Measurements from ENCODE around the gene KNDC1. TPM values are rescaled to one million over a fixed set of nuclear protein-coding genes. Genes with fewer than 3 reads are reported as not detected.

The KNDC1 gene
- polyA plus RNA-seq, 1 donor from 2014 or later: 0.05 TPM

DNA sequence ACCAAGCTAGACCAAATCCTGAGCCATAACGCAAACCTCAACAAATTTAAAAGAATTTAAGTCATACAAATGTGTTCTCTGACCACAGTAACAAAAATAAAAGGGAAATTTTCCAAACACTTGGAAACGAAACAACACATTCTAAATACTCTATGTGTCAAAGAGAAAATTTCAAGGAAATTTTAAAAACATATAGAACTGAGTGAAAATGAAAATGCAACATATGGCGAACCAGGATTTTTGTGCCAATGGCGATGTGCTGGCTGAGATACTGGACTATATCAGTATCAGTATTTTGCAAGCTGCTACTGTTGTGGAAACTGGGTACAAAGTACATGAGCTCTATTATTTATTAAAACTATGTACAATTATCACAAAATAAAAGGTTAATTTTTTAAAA, 34.1 kb downstream of the KNDC1 start:
- H3K27ac Mint-ChIP-seq: no peak overlapping the region
- no peak overlapping the region for H3K4me3 Mint-ChIP-seq
- H3K27me3 Mint-ChIP-seq: peaks cover 1% of the 10 kb centered on the region
- H3K9me3 Mint-ChIP-seq: peaks cover 0 to 18% (median 1%) of the 10 kb centered on the region in 3 donors
- H3K4me1 Mint-ChIP-seq: no peaks in the 10 kb centered on the region
- no peaks in the 10 kb centered on the region for H3K36me3 Mint-ChIP-seq

- Mint-ChIP-seq H3K4me1 (no peaks in the 10 kb centered on the region), H3K27me3 (peaks cover 3% of the 10 kb centered on the region), H3K27ac (no peak overlapping the region), H3K4me3 (no peak overlapping the region), H3K9me3 (peaks cover 0 to 18% (median 1%) of the 10 kb centered on the region in 3 donors), H3K36me3 (no peaks in the 10 kb centered on the region)
Observed at GRCh38 chr10:133195096-133195495, 35.1 kb downstream of the KNDC1 start.

DNA sequence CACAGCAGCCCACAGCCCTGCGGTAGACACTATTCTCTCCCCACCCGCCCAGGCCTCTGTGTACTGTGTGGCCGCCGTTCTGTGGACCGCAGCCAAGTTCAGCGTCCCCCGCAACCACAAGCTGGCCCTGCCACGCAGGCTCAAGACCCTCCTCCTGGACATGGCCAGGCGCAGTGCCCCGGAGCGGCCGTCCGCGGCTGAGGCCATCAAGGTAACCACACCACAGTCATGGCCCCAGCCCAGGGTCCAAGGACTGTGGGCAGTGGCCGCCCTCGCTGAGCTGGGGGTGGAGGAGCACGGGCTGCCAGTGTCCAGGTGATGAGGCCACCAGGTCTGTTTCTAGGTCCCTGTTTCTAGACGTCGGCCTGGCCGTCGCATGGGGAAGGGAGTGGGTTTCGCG, 35.6 kb downstream of the KNDC1 start:
- Mint-ChIP-seq H3K36me3 (no peaks in the 10 kb centered on the region), H3K27ac (no peak overlapping the region), H3K27me3 (peaks cover 3% of the 10 kb centered on the region), H3K4me3 (no peak overlapping the region), H3K4me1 (no peaks in the 10 kb centered on the region), H3K9me3 (peaks cover 0 to 18% (median 1%) of the 10 kb centered on the region in 3 donors)

GRCh38 chr10:133196221-133196915, 36.3 kb downstream of the KNDC1 start:
- H3K27ac Mint-ChIP-seq: no peak overlapping the region
- peaks cover 6% of the 10 kb centered on the region for H3K27me3 Mint-ChIP-seq
- H3K4me3 Mint-ChIP-seq: no peak overlapping the region
- H3K9me3 Mint-ChIP-seq: peaks cover 0 to 18% (median 1%) of the 10 kb centered on the region in 3 donors
- H3K36me3 Mint-ChIP-seq: no peaks in the 10 kb centered on the region
- no peaks in the 10 kb centered on the region for H3K4me1 Mint-ChIP-seq

GRCh38 chr10:133196936-133197758, 37.1 kb downstream of the KNDC1 start:
- Mint-ChIP-seq H3K36me3 (no peaks in the 10 kb centered on the region), H3K27me3 (peaks cover 6% of the 10 kb centered on the region), H3K9me3 (peaks cover 0 to 14% (median 1%) of the 10 kb centered on the region in 3 donors), H3K27ac (no peak overlapping the region), H3K4me3 (no peak overlapping the region), H3K4me1 (no peaks in the 10 kb centered on the region)

- Mint-ChIP-seq H3K36me3 (no peaks in the 10 kb centered on the region), H3K4me3 (no peak overlapping the region), H3K4me1 (no peaks in the 10 kb centered on the region), H3K27ac (no peak overlapping the region), H3K9me3 (peaks cover 0 to 12% (median 0%) of the 10 kb centered on the region in 3 donors), H3K27me3 (peaks cover 6% of the 10 kb centered on the region)
Observed at GRCh38 chr10:133197786-133198185, 37.8 kb downstream of the KNDC1 start.

- H3K9me3 Mint-ChIP-seq: peaks cover 0 to 12% (median 0%) of the 10 kb centered on the region in 3 donors
- H3K4me1 Mint-ChIP-seq: no peaks in the 10 kb centered on the region
- peaks cover 6% of the 10 kb centered on the region for H3K27me3 Mint-ChIP-seq
- no peaks in the 10 kb centered on the region for H3K36me3 Mint-ChIP-seq
- H3K27ac Mint-ChIP-seq: no peak overlapping the region
- H3K4me3 Mint-ChIP-seq: no peak overlapping the region
Observed at GRCh38 chr10:133198206-133198605, 38.2 kb downstream of the KNDC1 start.

DNA sequence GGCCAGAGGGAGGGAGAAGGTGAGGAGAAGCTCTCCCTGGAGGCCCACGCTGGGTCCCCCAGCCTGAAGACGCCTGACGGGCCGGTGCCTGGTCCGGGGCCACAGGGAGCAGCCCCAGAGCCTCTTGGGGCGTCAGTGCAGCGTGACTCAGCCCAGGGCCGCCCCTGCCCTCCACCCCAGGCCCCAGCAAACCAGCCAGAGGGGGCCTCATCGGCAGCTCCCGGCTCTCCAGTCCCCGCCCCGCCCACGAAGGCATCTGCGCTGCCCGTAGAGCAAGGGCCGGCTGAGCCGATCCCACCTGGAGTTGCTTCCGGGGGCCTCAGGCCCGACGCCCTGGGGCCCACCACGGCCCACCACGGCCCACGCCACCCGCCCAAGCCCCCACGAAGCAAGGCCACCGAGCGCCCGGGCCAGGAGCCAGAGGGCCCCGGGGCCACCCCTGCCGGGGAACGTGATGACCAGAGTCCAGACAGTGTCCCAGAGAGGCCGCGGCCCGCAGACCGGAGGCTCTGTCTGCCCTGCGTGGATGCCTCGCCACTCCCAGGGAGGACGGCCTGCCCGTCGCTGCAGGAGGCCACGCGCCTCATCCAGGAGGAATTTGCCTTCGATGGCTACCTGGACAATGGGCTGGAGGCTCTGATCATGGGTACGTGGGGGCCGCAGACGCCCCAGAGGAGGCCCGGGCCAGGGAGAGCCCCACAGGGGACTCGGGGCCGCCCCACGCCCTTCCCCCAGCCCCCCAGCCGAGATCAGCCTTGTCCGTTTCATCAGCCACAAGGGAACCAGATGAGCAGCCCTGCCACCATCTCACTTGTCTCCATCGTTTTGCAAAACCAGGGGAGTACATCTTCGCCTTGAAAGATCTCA, 38.8 kb downstream of the KNDC1 start:
- H3K36me3 Mint-ChIP-seq: no peaks in the 10 kb centered on the region
- no peaks in the 10 kb centered on the region for H3K4me1 Mint-ChIP-seq
- H3K4me3 Mint-ChIP-seq: no peak overlapping the region
- H3K9me3 Mint-ChIP-seq: peaks cover 0 to 6% (median 0%) of the 10 kb centered on the region in 3 donors
- peaks cover 6% of the 10 kb centered on the region for H3K27me3 Mint-ChIP-seq
- H3K27ac Mint-ChIP-seq: no peak overlapping the region

GRCh38 chr10:133199488-133199885, 39.5 kb downstream of the KNDC1 start:
- Mint-ChIP-seq H3K36me3 (no peaks in the 10 kb centered on the region), H3K27ac (no peak overlapping the region), H3K9me3 (peaks cover 0 to 5% (median 0%) of the 10 kb centered on the region in 3 donors), H3K4me1 (no peaks in the 10 kb centered on the region), H3K4me3 (no peak overlapping the region), H3K27me3 (peaks cover 6% of the 10 kb centered on the region)

DNA sequence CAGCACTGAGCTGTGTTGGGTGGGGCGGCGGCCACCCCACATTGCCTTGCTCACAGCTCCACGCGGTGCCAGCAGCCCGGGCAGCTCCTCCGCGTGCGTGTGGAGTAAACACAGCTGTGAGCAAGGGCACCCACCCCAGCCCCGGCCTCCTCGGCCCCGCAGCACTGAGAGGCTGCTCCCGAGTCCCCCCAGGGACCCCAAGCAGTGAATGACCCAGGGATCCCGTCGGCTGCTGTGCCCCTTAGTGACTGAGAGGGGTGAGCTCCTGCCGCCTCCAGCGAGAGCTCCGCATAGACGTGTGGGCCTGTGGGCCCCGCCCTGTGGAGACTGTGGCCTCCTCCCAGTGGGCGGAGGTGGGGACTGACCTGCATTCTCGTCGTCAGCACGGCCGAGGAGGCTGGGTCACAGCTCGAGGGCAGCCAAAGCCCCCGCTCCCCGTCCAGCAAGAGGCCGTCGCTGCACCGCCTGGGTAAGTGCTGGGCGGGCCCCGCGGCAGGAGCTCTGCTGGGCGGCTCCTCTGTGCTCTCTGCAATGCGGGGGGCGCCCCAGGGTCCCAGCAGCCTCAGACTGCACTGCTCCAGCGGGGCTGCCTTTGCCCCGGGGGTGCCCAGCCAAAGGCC, 40.1 kb downstream of the KNDC1 start:
- Mint-ChIP-seq H3K9me3 (no peaks in the 10 kb centered on the region), H3K27me3 (peaks cover 6% of the 10 kb centered on the region), H3K36me3 (no peaks in the 10 kb centered on the region), H3K27ac (no peak overlapping the region), H3K4me3 (no peak overlapping the region), H3K4me1 (no peaks in the 10 kb centered on the region)

DNA sequence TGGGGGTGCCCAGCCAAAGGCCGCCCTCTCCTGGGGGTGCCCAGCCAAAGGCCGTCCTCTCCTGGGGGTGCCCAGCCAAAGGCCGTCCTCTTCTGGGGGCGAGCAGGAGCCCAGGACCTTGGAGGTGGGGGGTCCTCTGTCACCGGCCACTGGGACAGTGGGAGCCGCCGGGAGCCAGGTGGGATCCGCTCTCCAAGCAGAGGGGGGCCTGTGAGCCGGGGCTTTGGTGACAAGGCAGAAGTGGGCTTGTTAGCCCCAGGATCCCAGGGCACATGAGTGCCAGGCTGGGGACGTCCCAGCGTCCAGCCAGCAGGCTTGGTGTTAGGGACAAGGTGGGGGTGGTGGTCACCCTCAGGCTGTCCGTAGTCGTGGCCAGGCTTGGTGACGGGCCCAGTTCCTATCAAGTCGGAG, 40.6 kb downstream of the KNDC1 start:
- no peak overlapping the region for H3K27ac Mint-ChIP-seq
- no peaks in the 10 kb centered on the region for H3K4me1 Mint-ChIP-seq
- peaks cover 6% of the 10 kb centered on the region for H3K27me3 Mint-ChIP-seq
- no peak overlapping the region for H3K4me3 Mint-ChIP-seq
- no peaks in the 10 kb centered on the region for H3K9me3 Mint-ChIP-seq
- H3K36me3 Mint-ChIP-seq: no peaks in the 10 kb centered on the region

GRCh38 chr10:133201151-133201947, 41.3 kb downstream of the KNDC1 start:
- Mint-ChIP-seq H3K36me3 (no peaks in the 10 kb centered on the region), H3K4me3 (peak overlapping the region in 1 of 4 donors; percentile 82), H3K27ac (no peak overlapping the region), H3K4me1 (no peaks in the 10 kb centered on the region), H3K27me3 (peaks cover 6% of the 10 kb centered on the region), H3K9me3 (no peaks in the 10 kb centered on the region)

DNA sequence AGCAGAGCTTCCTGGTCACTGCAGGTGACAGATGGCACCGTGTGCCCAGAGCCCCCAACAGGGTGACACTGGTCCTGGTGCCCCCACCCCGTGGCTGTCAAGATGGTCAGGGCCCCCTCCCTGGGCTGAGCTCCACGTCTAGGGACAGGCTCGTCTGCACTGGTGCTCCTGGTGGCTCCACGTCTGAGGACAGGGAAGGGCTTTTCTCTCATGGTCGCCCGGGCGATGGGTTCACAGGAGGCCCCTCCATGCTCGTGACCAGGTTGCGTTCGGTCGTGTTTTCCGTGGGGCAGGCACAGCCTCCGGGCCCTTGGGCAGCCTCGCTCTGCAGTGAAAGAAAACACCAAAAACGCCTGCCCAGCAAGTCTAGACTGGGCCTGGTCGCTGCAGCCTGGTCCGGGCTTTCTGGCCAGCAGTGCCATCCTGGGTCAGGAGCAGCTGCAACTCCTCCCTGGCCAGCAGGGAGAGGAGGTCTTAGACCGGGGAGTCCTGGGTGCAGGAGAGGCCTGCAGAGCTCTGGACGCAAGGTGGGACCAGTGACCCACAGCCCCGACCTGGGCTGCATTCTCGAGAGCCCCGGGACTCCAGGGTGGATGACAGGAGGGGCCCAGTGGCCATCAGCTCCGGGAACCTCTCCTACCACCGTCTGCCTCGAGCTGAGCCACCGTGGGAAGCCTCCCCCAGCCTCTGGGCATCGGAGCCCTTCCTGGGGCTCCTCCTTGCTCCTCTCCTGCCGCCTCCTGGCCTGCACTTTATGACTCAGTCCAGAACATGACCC, 42.1 kb downstream of the KNDC1 start:
- Mint-ChIP-seq H3K36me3 (no peaks in the 10 kb centered on the region), H3K4me3 (no peak overlapping the region), H3K9me3 (no peaks in the 10 kb centered on the region), H3K27me3 (peaks cover 5% of the 10 kb centered on the region), H3K4me1 (no peaks in the 10 kb centered on the region), H3K27ac (no peak overlapping the region)

Measured in IgD-negative memory B cell (primary cell).